GM18508 (cell line): ENCODE measurements around the gene CFL1.
"Not testable (repeated sequence)": the region's sequence is repeated elsewhere in the genome, so short reads cannot be mapped to it uniquely, and the experiment has no call there.

Experiments used
- ATAC-seq: cut with Tn5 transposase; IDR thresholded peaks from one replicate; pipeline ENCODE4 v1.9.1; 2021; ENCODE audit warnings: moderate number of reproducible peaks; ENCODE audit not compliant: insufficient read depth, unreplicated experiment

The CFL1 gene

DNA sequence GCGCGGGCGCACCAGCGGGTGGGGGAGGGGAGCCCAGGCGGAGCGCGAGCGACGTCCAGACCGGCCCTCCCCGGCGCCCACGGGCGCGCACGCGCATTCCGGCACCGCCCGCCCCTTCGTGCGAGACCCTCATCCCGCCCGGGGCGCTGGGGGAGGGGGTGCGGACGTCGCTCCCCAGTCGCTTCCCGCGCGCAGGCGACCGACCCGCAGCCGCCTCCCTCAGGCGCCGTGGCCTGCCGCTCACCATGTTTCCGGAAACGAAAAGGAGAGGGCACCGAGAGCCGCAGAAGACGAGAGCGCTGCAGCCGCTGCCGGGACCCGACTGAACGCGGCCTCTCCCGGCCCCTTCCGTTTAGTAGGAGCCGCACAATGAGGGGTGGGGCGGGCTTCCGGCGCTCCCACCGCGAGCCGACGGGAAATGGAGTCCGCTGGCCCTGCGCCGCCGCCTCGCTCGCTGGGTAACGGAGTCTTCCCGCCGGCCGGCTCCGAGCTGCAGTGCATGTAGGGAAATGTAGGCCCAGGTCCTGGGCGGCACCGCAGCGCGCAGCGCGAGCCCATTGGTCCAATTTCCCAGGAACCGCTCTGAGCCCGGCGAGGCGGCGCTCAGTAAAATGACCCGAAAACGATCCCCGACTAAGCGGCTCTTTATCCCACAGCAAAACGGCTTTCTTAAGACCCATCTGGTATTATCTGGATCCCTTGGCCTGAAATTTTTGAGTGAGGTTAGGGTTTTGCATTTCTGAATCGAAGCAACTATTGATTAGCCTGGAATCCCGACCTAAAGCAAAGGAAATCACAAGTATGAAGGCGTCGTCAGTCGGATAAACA is at the start of gene CFL1:
Gene CFL1, minus strand, starts transcription at position 328 of the 828 bp plus-strand sequence. Its CDS starts 81 bp downstream, at position 247.
- ATAC-seq = peak; percentile 28

DNA sequence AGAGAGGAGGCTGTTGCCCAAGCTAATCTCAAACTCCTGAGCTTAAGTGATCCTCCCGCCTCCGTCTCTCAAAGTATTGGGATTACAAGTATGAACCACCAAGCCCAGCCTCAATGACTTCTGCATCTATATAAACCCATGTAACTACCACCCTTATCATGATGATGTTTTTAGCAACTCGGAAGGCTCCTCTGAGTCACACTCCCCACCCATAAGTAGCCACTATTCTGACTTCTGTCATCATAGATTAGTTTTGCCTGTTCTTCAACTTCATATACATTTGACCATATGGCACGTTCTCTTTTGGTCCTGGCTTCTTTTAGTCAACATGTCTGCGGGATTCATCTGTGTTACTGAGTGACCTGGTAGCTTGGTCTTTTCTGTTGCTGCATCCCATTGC is 48.6 kb upstream of the CFL1 start:
- no peak for ATAC-seq

DNA sequence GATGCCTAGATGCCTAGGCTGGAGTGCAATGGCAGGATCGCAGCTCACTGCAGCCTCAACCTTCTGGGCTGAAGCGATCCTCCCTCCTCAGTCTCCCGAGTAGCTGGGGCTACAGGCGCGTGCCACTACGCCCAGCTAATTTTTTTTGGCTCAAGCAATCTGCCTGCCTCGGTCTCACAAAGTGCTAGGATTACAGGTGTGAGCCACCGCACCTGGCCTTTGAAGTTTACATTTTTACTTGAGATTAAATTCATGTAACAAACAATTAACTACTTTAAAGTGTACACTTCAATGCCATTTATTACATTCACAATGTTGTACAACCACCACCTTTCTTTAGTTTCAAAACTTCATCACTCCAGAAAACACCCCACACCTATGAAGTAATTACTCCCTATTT is 45.7 kb upstream of the CFL1 start:
- ATAC-seq = no peak

DNA sequence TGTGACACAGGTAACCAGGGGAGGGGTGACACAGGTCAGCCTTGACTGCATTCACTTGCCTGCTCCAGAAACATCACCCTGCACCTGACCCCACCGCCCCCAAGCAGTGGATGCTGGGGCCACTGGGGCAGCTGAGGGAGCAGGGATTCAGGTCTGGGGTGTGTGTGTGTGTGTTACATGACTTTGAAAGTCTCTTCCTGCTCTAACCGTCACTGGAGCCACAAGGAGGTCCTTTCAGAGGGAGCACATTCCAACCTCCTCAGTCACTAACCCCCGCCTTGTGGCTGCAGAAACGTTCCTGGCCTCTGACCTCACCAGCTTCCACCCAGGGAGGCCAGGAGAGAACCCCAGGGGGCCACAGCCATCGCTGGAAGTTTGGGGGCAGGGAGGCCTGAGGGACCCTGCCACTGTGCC is 45.1 kb upstream of the CFL1 start:
- no peak for ATAC-seq

DNA sequence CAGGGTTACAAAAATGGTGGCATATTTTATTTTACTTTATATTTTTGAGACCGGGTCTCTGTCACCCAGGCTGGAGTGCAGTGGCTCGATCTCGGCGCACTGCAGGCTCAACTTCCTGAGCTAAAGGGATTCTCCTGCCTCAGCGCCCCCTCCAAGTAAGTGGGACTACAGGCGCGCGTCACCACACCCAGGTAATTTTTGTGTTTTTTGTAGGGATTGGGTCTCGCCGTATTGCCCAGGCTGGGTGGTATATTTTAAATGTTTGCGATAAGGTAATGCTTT is 42.9 kb upstream of the CFL1 start:
- no peak for ATAC-seq

DNA sequence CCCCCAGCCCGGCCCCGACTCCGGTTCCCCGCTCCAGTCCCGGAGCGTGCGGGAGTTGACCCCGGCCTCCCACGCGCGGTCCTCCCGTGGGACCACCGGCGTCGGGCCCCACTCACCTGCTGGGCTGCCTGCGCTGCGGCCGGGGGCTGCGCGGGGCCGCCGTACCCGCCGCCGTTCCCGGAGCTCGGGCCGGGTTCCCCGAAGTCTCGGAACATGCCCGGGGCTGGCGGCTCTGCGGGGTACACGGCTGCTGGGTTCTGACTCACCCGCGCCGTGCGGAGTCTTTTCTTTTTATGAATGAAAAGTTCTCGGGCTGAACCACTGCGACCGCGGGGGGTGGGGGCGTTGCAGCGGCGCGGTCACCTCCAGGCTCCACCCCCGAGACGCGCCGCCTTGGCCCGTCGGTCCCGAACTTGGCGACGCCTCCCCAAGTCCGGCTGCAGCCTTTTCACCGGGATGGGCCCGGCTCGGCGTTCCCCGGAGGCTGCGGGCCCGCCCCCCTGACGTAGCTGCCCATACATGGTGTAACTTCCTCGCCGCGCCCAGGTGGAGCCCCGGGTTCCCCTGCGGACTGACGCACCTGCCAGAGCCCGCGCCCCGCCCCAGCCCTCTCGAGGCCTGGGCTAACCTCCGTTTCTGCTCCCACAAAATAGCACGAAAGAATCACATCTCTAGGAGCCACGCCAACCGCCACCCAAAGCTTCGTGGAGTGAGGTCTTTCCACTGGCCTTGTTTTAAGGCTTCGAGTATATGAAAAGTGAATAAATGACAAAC is 42.3 kb upstream of the CFL1 start, which contains the start of gene FOSL1:
Gene FOSL1, minus strand, starts transcription at position 264 of the 774 bp plus-strand sequence. Its CDS starts 49 bp downstream, at position 215.
- no peak for ATAC-seq

DNA sequence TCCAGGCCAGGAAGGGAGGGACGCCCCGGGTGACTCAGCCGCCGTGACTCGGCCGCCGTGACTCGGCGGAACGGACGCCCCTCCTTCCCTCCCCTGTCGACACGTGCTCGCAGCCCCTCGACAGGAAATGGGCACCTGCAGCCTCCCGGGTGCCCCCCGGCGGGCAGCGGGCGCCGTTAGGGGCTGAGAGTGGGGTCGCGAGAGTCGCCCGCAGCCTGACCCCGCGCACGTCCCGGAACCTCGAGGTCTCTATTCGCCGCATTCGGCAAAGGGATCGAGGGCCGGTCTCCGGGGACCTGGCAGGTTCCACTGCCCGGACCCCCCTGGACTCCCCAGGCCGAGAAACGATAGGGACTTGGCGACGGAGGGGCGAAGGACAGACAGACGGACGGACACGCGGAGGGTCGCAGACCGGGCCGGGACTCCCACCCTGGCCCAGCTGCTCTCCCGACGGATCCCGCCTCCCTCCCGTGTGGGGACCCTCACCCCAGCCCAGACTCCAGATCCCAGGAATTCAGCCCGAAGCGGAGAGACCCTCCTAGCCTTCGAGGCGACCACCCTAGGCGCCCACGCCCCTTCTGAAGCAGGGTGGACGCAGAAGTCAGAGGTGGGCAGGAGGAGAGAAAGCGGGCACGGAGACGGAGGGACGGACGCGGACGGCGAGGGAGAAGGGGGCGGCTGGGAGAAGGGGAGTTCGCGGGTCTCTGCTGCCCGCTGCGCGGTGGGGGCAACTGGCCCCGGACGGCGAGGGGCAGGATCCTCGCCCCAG is 41.6 kb upstream of the CFL1 start:
- ATAC-seq = no peak

DNA sequence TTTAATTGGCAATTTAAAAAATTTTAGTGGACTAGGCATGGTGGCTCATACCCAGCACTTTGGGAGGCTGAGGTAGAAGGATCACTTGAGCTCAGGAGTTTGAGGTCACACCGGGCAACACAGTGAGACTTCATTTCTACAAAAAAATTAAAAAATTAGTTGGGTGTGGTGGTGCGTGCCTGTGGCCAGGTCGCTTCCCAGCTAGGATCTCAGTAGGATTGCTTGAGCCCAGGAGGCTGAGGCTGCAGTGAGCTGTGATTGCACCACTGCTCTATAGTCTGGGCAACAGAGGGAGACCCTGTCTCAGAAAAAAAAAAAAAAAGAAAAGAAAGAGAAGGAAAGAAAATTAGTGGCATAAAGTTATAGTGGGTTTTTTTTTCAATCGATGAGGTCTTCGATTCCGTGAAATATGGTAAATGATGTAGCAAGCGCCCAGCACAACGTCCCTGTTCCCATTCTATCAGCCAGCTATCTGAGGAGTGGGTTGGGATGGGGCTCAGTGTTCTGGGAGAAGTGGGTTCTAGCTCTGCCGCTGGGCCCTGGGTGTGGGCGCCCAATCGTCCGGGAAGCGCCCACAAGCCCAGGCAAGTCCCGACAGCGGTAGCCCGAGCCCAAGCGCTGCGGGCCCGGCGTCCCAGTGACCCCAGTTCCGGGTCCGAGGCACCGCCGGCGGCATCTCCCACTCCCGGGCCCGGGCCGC is 40.8 kb upstream of the CFL1 start:
- no peak for ATAC-seq

DNA sequence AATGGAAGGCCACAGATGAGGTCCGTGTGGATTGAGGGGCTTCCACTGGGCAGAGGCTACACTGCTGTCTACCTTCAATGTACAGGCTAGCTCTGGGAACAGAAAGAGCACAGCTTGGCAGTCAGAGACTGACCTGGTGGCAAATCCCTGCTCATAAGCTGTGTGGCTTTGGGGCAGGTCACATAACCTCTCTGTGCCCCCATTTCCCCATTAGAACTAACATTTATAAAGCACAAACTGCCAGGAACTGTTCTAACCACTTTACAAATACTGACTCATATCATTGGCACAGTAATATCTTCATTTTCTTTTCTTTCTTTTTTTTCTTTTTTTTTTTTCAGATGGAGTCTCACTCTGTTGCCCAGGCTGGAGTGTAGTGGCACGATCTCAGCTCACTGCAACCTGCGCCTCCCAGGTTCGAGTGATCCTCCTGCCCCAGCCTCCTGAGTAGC is 39.1 kb upstream of the CFL1 start:
- no peak for ATAC-seq

DNA sequence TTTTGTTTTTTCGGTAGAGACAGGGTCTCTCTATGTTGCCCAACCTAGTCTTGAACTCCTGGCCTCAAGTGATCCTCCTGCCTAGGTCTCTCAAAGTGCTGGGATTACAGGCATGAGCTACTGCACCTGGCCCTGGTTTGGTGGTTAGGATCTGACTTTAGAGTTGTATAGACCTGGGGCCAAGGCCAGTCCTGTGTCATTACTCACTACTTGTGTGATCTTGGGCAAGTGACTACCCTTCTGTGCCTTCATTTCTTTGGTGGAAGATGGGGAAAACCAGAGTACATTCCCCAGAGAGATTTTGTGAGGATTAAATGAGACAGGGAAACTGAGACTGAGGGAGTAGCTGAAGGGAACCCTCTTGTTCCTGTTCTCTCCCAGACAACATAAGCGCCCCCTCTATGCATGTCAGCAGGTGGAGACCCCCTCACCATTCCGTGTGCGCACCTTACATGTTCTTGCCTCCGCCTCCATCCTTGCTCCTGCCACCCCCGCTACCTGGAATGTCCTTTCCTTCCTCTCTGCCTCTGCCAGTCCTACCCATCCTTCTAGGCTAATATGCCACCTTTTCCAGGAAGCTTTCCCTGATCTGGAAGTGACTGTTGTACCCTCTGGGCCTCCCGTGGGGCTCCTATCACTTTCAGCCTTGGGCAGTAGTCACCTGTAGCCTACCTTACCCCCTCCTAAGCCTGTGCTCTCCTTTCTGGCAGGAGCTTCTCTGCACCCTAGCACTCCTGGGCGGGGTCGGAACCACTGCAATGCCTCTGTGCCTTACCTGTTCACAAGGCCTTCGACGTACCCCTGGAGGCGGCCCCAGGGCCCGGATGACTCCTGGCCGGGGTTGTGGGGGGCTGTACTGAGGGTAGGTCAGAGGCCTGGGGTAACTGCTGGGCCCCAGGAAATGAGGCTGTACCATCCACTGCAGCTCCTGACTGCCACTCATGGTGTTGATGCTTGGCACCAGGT is 38.3 kb upstream of the CFL1 start:
- ATAC-seq = no peak

DNA sequence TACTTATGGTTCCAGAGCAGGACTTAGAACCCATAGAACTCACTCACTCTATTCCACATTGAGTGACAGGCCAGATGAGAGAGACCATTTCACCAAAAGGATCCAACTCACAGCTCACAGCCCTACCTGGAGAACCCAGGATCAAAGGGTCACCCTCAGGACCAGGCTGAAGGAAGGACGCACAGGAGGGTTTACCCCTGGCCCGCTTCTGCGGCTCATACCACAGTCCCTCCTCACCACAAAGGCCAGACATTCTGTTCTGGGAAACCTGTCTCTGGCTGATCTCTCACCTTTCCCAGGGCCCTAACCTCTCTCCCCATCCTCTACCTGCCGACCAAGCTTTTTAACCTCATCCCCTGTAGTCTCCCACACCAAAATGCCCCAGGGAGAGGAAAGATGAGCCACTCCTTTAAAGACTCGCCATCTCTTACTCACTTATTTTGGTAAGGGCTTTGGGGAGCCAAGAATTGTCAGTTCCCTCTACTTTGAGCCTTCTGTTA is 37.6 kb upstream of the CFL1 start:
- ATAC-seq = no peak

DNA sequence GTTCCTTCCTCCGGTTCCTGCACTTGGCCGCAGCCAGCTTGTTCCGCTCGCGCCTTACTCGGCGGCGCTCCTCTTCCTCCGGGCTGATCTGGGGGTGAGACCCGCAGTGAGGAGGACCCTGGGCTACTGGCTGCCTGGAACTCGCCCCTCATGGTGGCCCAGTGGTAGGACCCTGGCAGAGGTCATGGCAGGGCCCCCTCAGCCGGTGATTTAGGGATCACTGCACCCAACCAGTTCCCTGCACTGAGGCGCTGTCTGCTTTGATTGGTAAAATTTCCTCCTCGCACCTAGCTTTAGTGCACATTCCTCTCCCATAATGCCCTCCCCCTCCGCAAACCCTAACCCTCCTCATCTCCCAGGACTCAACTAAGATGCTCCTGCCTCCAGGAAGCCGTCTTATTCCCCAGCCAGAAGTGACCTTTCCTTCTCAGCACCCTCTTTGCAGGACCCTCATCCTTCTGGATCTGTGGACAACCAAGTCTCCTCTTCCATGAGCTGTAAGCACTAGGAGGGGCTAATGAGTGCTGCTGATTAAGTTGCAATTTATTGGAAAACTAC is 36.1 kb upstream of the CFL1 start:
- no peak for ATAC-seq

DNA sequence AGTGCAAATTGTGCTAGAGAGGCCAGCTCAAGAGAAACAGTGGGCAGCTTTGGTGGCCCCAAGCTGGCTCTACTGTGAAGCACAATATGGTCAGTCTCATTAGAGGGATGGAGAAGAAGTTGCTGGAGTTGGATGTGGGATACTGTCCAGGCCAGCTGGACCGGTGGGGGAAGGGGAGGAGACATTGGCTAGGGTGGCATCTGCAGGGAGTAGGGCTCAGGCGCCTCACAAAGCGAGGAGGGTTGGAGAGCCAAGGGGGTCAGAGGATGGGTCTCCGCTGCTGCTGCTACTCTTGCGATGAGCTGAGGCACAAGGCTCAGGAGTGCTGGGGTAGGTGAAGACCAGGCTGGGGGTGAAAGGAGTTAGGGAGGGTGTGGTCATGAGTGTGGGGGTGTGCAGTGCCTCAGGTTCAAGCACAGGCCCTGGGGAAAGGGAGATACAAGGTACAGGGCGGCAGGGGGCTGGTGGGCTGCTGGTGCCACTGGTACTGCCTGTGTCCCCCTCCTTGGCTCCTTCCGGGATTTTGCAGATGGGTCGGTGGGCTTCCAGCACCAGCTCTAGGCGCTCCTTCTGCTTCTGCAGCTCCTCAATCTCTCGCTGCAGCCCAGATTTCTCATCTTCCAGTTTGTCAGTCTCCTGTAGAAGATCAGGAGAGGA is 34.8 kb upstream of the CFL1 start:
- no peak for ATAC-seq

DNA sequence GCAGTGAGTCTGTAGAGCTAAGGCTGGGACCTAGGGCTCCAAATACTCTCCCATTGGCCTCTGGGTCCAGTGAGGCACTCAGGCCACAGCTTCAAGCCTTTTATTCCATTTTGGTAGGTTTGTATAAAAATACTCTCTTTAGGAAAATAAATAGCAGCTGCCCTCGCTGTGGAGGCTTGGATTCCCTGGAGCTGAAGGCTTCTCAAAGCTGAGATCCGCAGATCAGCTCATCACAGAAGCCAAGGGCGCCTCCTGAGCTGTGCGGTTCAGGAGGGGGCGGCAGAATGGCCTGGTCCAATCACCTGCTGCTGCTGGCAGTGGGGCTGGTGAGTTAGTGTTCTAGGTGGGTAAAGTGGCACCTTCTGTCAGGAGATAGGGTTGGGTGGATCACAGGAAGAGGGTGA is 34.2 kb upstream of the CFL1 start:
- not testable (repeated sequence) for ATAC-seq

DNA sequence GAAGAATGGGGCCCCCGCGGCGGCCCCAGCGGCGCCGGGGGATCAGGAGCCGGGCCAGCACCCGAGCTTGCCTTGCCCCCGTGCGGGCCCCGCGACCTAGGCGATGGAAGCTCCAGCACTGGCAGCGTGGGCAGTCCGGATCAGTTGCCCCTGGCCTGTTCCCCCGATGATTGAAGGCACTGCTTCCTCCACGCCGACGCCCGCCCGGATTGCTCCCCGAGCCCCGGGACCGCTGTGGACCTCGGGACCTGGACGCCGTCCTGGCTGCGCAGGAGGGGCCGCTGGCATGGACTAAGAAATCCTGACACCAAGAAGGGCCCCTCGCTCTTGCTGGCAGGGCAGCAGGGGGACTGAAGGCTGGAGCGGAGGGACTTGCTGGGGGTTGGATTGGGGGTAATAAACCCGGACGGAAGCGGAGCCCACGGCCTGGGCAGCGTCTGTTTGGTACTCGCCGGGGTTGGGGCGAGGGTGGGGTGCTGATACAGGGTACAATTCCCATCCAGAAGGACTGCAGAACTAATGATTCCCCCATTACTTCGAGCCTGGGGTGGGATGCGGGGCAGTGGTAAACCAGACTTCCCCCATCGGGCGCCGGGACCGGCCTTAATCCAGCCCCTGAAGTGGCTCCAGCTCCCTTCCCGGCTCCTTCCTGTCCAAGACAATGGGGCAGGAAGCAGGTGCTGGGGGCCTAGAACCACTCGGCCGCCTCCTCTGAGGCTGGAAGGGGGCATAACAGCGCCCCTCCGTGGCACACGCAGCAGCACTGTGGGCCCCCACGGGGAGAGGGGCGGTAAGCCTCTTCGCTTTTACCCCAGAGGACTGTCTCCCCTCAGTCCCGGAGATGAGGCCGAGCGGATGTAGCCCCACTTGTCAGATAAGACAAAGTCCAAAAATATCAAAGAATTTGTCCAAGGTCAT is 33.5 kb upstream of the CFL1 start:
- no peak for ATAC-seq

DNA sequence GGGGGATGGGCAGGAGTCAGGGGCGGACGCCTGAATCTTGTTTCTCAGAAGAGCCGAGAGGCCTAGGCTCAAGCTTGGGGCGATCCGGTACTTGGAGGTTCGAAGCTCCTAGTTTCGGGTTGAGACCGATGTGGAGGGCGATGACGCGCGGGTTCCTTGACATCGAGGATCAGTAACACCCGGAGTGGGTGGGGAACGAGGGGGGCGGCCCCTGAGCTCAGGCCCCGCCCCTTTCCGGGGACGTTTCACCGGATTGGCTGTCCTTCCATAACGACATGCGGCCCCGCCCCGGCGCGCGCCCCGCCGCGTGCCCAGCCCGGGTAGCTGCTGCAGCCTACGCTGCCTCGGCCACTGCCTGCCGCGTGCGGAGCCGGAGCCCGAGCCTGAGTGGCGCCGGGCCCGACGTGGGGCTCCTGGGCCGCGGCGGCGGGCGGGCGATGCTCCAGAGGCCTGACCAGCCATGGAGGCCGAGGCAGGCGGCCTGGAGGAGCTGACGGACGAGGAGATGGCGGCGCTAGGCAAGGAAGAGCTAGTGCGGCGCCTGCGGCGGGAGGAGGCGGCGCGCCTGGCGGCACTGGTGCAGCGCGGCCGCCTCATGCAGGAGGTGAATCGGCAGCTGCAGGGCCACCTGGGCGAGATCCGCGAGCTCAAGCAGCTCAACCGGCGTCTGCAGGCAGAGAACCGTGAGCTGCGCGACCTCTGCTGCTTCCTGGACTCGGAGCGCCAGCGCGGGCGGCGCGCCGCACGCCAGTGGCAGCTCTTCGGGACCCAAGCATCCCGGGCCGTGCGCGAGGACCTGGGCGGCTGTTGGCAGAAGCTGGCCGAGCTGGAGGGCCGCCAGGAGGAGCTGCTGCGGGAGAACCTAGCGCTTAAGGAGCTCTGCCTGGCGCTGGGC is 32.6 kb upstream of the CFL1 start, which contains the start of gene CCDC85B:
Gene CCDC85B, plus strand, starts transcription at position 350 of the 895 bp plus-strand sequence. Its CDS starts 111 bp downstream, at position 461.
- ATAC-seq = no peak
